OCI-LY3 (cell line): ENCODE results near the gene SLC4A8.

Experiments used
- H2AFZ ChIP-seq: fragments of 200-600, 300-600 bp; shearing (Covaris generic); 2 replicates; pipeline ENCODE4 v1.6.0; 2014; ENCODE audit warnings: antibody characterized with exemption, low read depth, low read length
- H3K27ac ChIP-seq: fragments of 200-600, 300-600 bp; sonication (generic); 2 replicates; pipeline ENCODE4 v1.5.1; 2014; ENCODE audit warnings: mild to moderate bottlenecking, low read length, moderate library complexity, mixed read lengths
- H3K27me3 ChIP-seq: fragments of 200-600, 300-600 bp; sonication (generic); 2 replicates; pipeline ENCODE4 v1.6.1; 2014; ENCODE audit warnings: low read depth, low read length, mixed read lengths
- H3K36me3 ChIP-seq: fragments of 200-600, 300-600 bp; sonication (generic); replicated peaks from 2 replicates; pipeline ENCODE3; 2014; ENCODE audit warnings: low read depth, low read length, mixed read lengths
- H3K4me1 ChIP-seq: fragments of 300-600, 200-600 bp; sonication (generic); 2 replicates; pipeline ENCODE4 v1.6.1; 2014; ENCODE audit warnings: low read length, mixed read lengths
- H3K4me2 ChIP-seq: fragments of 200-600, 300-600 bp; sonication (generic); 2 replicates; pipeline ENCODE4 v1.6.1; 2014; ENCODE audit warnings: low read length, mixed read lengths
- H3K4me3 ChIP-seq: fragments of 300-600, 200-600 bp; sonication (generic); 2 replicates; pipeline ENCODE4 v1.5.1; 2014; ENCODE audit warnings: antibody characterized with exemption, mild to moderate bottlenecking, low read length, moderate library complexity
- H3K79me2 ChIP-seq: fragments of 300-600, 200-600 bp; shearing (Covaris generic); 2 replicates; pipeline ENCODE4 v1.6.1; 2014; ENCODE audit warnings: mild to moderate bottlenecking, low read length, mixed read lengths
- H3K9ac ChIP-seq: fragments of 300-600, 200-600 bp; shearing (Covaris generic); 2 replicates; pipeline ENCODE4 v1.6.0; 2014; ENCODE audit warnings: mild to moderate bottlenecking, low read length, moderate library complexity
- H3K9me3 ChIP-seq: fragments of 200-600, 300-600 bp; shearing (Covaris generic); 2 replicates; pipeline ENCODE4 v1.6.1; 2014; ENCODE audit warnings: low read length, mixed read lengths; ENCODE audit not compliant: insufficient read depth
- H4K20me1 ChIP-seq: fragments of 200-600, 300-600 bp; sonication (generic); 2 replicates; pipeline ENCODE4 v1.6.1; 2016; ENCODE audit warnings: low read length, mixed read lengths; ENCODE audit not compliant: insufficient read depth
- EZH2phosphoT487 ChIP-seq: fragments of 200-600 bp; shearing (Covaris generic); IDR thresholded peaks from 2 replicates; pipeline ENCODE4 v1.6.1; 2018; ENCODE audit warnings: antibody characterized with exemption, mixed run types, low read depth
- TF ChIP-seq, protein P1 (sequence below): fragments of 200-600, 300-600 bp; sonication (generic); IDR thresholded peaks from 2 replicates; pipeline ENCODE4 v1.5.1; 2014; ENCODE audit warnings: antibody characterized with exemption, low read length, low read depth

Gene SLC4A8

DNA sequence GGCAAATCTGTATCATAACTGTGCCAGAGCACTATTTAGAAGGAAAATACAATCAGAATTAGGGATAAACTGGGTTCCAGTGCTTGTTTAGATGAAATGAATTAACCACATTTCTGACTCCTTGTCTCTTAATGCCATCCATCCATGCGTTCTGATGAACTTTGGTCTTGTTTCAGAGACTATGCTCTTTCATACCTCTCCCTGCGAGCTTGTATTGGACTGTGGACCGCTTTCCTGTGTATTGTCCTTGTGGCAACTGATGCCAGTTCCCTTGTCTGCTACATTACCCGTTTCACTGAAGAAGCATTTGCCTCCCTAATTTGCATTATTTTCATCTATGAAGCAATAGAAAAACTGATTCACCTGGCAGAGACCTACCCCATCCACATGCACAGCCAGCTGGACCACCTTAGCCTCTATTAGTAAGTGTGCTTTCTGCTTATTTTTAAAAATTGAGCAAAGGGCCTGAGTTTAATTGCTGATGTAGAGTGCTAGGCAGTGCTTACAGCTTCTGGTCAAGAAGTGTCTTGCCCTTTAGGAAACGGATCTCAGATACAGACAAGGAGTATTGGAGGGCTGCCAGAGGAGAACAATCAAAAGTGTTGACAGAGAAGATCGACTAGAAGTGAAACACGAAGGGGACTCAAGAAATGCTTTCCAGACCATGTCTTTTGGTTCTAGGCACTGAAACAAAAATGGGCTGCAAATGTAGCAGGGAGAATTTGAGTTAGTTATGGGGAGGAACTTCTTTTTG is 46.7 kb downstream of the SLC4A8 start:
- Histone ChIP-seq H3K27ac (no peak overlapping the region), H3K36me3 (no peaks in the 10 kb centered on the region), H3K79me2 (no peaks in the 10 kb centered on the region), H3K9me3 (no peaks in the 10 kb centered on the region), H3K4me1 (peaks cover 19% of the 10 kb centered on the region), H4K20me1 (no peaks in the 10 kb centered on the region), H3K27me3 (no peaks in the 10 kb centered on the region), H3K9ac (no peak overlapping the region), H2AFZ (no peak overlapping the region; the same call in 1 of the 2 replicates), H3K4me2 (no peak overlapping the region), H3K4me3 (no peak overlapping the region)
- TF ChIP-seq EZH2phosphoT487 = no peak
- TF ChIP-seq, protein P1, sequence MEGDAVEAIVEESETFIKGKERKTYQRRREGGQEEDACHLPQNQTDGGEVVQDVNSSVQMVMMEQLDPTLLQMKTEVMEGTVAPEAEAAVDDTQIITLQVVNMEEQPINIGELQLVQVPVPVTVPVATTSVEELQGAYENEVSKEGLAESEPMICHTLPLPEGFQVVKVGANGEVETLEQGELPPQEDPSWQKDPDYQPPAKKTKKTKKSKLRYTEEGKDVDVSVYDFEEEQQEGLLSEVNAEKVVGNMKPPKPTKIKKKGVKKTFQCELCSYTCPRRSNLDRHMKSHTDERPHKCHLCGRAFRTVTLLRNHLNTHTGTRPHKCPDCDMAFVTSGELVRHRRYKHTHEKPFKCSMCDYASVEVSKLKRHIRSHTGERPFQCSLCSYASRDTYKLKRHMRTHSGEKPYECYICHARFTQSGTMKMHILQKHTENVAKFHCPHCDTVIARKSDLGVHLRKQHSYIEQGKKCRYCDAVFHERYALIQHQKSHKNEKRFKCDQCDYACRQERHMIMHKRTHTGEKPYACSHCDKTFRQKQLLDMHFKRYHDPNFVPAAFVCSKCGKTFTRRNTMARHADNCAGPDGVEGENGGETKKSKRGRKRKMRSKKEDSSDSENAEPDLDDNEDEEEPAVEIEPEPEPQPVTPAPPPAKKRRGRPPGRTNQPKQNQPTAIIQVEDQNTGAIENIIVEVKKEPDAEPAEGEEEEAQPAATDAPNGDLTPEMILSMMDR = no peak

- Histone ChIP-seq H3K9ac (no peak overlapping the region), H2AFZ (no peak overlapping the region), H3K79me2 (no peaks in the 10 kb centered on the region), H3K27me3 (no peaks in the 10 kb centered on the region), H3K4me3 (no peak overlapping the region), H3K4me1 (peaks cover 19% of the 10 kb centered on the region), H3K36me3 (no peaks in the 10 kb centered on the region), H3K27ac (no peak overlapping the region), H3K9me3 (no peaks in the 10 kb centered on the region), H3K4me2 (no peak overlapping the region), H4K20me1 (no peaks in the 10 kb centered on the region)
- TF ChIP-seq, protein P1 = no peak
- no peak for TF ChIP-seq EZH2phosphoT487
These were observed 48.4 kb downstream of the SLC4A8 start for GRCh38 chr12:51472984-51473383.

DNA sequence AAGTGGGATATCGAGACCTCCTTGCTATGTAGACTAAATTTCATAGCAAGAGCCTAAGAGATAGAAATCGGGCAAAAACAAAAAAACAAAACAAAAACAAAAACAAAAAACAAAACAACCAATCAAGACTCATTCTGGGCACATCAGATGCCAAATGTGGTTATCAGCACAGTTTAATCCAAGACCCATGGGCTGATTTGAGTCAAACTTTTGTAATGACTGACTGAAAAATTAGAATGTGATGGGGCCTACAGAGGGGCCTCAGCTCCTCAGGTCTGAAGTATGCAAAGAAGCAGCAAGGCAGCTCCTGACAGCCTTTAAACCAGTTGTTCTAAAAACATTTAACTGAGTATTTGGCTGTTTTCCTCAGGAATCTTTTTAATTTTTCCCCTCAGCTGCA is 49.3 kb downstream of the SLC4A8 start:
- Histone ChIP-seq H2AFZ (no peak overlapping the region), H4K20me1 (no peaks in the 10 kb centered on the region), H3K4me2 (peak overlapping the region; percentile 8; the same call in 1 of the 2 replicates), H3K27ac (no peak overlapping the region), H3K4me1 (peaks cover 19% of the 10 kb centered on the region), H3K4me3 (no peak overlapping the region), H3K36me3 (no peaks in the 10 kb centered on the region), H3K27me3 (no peaks in the 10 kb centered on the region), H3K79me2 (no peaks in the 10 kb centered on the region), H3K9ac (no peak overlapping the region), H3K9me3 (no peaks in the 10 kb centered on the region)
- TF ChIP-seq, protein P1 = no peak
- TF ChIP-seq EZH2phosphoT487 = no peak

- no peaks in the 10 kb centered on the region for H3K79me2 ChIP-seq
- H4K20me1 ChIP-seq = no peaks in the 10 kb centered on the region
- no peaks in the 10 kb centered on the region for H3K9me3 ChIP-seq
- no peak overlapping the region for H3K4me2 ChIP-seq
- H2AFZ ChIP-seq = no peak overlapping the region
- H3K9ac ChIP-seq = no peak overlapping the region
- no peaks in the 10 kb centered on the region for H3K36me3 ChIP-seq
- TF ChIP-seq, protein P1 = no peak
- no peak for TF ChIP-seq EZH2phosphoT487
- no peak overlapping the region for H3K27ac ChIP-seq
- H3K4me3 ChIP-seq = no peak overlapping the region
- H3K4me1 ChIP-seq = peaks cover 19% of the 10 kb centered on the region
- no peaks in the 10 kb centered on the region for H3K27me3 ChIP-seq
These were observed 50.9 kb downstream of the SLC4A8 start for GRCh38 chr12:51475543-51475942.
